ES-I3 (cell line): ENCODE results near the gene P2RY4.
"Not testable (repeated sequence)": the region's sequence is repeated elsewhere in the genome, so short reads cannot be mapped to it uniquely, and the experiment has no call there.

Source experiments
- H3K36me3 ChIP-seq: 2 replicates; pipeline ENCODE4 v1.6.1; 2013; ENCODE audit warnings: mild to moderate bottlenecking, low read length, control low read depth, moderate library complexity; ENCODE audit not compliant: insufficient read depth
- H3K4me1 ChIP-seq: 2 replicates; pipeline ENCODE4 v1.6.1; 2013; ENCODE audit warnings: mild to moderate bottlenecking, control low read depth, low read length; ENCODE audit not compliant: insufficient read depth
- H3K9ac ChIP-seq: 2 replicates; pipeline ENCODE4 v1.6.1; 2013; ENCODE audit warnings: low read depth, mild to moderate bottlenecking, low read length, moderate library complexity
- H3K9me3 ChIP-seq: 2 replicates; pipeline ENCODE4 v1.6.1; 2013; ENCODE audit warnings: mild to moderate bottlenecking, low read length, moderate library complexity; ENCODE audit not compliant: control insufficient read depth, insufficient read depth

P2RY4 gene

DNA sequence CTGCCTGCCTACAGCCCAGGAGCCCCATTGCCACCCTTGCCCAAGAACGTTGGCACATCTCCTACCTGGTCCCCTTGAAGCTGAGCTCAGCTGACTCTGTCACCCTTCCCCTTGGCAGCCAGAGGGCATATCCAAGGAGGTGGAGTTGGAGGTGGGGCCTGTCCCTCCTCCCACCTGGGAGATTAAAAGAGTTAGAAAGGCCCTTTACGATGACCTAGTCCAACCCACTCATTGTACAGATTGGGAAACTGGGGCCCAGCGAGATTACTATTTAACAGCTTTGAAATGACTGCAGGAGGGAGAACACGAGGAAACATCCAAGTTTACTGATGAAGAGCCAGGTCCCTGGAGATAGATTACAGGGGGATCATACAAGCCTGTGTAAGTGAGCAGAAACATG is at the start of gene P2RY4:
Gene P2RY4 (minus strand): TSS at position 101 of the 400 bp plus-strand sequence. CDS start 580 bp downstream, outside the sequence.
- Histone ChIP-seq H3K36me3 (no peaks in the 10 kb centered on the region), H3K9ac (no peak within 1 kb of the TSS), H3K9me3 (no peaks in the 10 kb centered on the region), H3K4me1 (no peaks in the 10 kb centered on the region; the same call in 1 of the 2 replicates)

DNA sequence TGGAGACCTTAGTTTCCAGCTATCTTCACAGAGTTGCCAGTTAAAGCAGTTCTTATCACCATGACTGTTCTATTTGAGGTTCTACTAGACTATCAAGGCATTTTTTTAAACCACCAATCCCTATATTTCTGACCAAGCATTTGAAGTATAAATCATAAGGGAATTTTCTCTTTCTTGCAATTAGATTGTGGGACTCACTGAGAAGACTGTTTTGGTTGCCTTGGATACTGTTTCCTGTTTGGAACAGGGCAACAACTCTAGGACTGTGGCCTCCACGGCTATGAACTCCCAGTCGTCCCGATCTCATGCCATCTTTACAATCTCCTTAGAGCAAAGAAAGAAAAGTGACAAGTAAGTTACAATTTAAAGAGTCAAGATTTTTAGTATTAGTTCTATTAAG is 41.7 kb upstream of the P2RY4 start:
- H3K9me3 ChIP-seq, result no peaks in the 10 kb centered on the region
- H3K36me3 ChIP-seq, result no peaks in the 10 kb centered on the region
- no peak overlapping the region for H3K9ac ChIP-seq
- H3K4me1 ChIP-seq, result no peaks in the 10 kb centered on the region

DNA sequence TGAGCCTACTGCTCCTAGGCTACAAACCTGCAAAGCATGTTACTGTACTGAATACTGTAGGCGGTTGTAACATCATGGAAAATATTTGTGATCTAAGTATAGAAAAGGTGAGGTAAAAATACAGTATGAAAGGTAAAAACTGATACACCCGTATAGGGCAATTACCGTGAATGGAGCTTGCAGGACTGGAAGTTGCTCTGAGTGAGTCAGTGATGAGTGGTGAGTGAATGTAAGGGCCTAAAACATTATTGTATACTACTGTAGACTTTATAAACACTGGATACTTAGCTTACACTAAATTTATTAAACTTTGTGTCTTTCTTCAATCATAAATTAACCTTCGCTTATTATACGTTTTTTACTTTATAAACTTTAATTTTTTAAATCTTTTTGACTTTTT is 33.6 kb upstream of the P2RY4 start:
- Histone ChIP-seq H3K36me3 (peaks cover 3% of the 10 kb centered on the region; the same call in 1 of the 2 replicates), H3K9me3 (no peaks in the 10 kb centered on the region), H3K9ac (no peak overlapping the region), H3K4me1 (no peaks in the 10 kb centered on the region)

DNA sequence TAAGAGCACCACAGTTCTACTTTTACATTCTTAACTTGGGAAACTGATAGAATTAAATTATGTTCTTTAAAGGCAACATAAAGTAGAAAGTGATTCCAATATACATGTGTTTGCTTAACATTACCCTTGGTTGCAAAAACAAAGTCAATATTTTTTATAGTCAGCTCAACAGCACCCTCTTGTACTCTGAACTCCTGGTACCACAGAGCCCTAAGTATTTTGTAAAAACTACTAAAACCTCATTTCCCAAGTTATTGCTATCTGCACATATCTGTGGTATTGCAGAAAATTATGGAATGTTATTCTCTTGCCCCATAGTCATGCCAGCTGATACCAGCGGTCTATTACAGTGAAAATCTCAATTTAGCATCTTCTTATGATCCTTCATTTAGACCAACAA is 32.8 kb upstream of the P2RY4 start:
- no peak overlapping the region for H3K9ac ChIP-seq
- H3K36me3 ChIP-seq, result peaks cover 3% of the 10 kb centered on the region; the same call in 1 of the 2 replicates
- H3K9me3 ChIP-seq, result no peaks in the 10 kb centered on the region
- H3K4me1 ChIP-seq, result no peaks in the 10 kb centered on the region

DNA sequence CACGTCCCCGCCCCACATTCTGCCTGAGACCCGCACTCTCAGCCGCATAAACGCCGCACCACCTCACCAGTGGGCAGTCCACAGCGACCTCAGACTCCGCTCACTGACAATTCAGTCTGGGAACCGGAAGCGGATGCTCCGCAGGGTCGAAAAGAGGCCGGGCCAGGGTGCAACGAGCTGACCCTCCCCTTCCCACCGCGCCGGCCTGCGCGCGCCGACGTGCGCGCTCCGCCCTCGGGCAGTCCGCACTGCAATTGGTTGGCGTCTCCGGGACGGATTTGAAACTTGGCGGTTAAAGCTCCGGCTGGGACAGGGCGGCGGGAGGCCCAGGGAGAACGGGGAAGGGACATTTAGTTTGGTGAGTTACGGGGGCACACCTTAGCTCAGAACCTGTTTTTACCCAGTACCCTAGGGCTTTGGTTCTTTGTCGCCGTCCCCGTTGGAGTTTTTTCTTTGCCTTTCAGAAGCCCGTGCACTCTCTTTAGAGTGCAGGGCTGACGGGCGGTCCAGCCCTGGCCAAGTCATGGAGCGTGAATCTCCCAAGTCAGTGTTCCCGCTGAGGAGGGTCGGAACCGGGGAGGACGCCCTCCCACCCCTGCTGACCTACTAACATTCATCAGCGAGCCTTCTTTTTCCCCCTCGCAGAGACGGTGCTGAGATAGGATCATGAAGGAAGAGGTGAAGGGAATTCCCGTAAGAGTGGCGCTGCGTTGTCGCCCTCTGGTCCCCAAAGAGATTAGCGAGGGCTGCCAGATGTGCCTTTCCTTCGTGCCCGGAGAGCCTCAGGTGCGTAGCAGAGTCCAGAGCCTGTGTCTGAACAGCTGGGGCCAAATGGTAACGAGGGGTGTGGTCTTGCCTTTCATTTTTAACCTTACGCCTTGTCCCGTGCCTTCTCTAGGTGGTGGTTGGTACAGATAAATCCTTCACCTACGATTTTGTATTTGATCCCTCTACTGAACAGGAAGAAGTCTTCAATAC is 30.1 kb upstream of the P2RY4 start, which contains the start of the genes KIF4A and PDZD11:
Gene KIF4A (plus strand): TSS at position 312 of the 978 bp plus-strand sequence. CDS start 355 bp downstream, at position 667.
Gene PDZD11 (minus strand): TSS at position 135 of the 978 bp plus-strand sequence. CDS start 586 bp downstream, outside the sequence.
- no peaks in the 10 kb centered on the region for H3K9me3 ChIP-seq
- H3K36me3 ChIP-seq, result peaks cover 9% of the 10 kb centered on the region; the same call in 1 of the 2 replicates
- H3K4me1 ChIP-seq, result no peaks in the 10 kb centered on the region
- peak within 1 kb of the TSS; percentile 68 for H3K9ac ChIP-seq

DNA sequence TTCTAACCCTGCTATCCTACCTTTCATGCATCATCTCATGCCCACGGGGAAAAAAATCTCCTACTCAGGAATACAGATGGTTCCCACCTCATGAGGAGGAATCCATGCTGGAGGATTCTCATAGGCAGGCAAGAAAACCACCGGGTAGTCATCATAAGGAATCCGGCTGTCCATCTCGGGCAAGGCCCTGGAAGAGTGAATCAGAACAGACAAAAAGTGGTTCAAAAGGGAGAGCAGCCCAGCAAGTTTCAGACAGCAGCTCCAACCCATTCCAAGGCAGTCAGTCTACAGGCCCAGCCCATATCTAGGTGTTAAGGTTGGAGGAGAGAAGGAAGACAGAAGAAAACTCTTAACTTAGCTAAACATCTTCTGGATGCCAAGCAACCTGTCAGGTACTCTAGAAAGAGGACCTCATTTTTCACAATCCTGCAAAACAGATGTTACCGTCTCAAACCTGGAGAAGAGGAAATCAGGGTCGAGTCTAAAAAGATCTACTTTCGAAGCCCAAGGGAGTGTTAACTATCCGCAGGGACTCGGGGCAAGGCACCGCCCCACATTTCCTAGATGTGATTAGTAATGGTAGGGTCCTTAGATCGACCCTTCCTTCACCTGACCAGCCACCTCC is 29.3 kb upstream of the P2RY4 start:
- Histone ChIP-seq H3K9me3 (no peaks in the 10 kb centered on the region), H3K36me3 (peaks cover 9% of the 10 kb centered on the region; the same call in 1 of the 2 replicates), H3K4me1 (no peaks in the 10 kb centered on the region), H3K9ac (peak overlapping the region; percentile 68)

DNA sequence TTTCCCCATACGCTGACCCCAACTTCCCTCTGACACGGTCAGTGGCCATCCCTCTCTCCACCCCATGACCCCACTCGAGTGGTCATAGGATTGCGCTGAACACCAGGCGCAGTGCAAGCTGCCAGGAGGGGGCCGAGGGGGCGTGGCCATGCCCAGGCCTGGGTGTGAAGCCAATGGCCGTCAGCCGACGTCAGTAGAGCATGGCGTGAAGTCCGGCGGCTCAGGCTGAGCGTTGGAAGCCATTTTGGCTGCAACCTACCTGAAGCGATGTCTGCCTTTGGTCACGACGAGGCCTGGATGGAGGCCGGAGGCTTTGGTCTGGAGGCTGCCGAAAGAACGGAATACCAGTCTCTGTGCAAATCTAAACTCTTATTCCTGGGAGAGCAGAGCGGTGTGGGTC is 21.9 kb upstream of the P2RY4 start, which contains the start of gene RAB41:
Gene RAB41 (plus strand): TSS at position 222 of the 400 bp plus-strand sequence. CDS start 46 bp downstream, at position 268.
- 0 out of 2 replicates have a peak, but pooled peaks cover 3% of the 10 kb centered on the region for H3K36me3 ChIP-seq
- H3K4me1 ChIP-seq, result no peaks in the 10 kb centered on the region
- H3K9me3 ChIP-seq, result no peaks in the 10 kb centered on the region
- H3K9ac ChIP-seq, result no peak within 1 kb of the TSS

DNA sequence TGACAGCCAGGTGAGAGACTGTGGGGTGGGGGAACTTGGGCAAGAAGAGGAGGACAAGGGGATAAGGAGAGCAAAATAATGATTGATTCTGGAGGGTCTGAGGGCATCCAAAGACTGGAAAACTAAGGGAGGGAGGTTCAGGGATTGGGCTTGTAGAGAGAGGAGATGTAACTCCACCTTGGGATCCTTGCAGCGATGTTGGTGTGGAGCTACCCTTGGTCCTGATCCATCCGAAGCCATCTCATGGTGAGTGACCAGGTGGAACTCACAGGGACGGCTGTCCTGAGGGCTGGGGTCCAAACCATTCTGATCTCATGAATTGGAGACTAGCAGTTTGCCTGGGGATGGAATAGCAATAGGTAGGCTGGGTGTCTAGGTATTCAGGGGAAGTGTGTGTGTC is 20.6 kb upstream of the P2RY4 start:
- no peaks in the 10 kb centered on the region for H3K9me3 ChIP-seq

DNA sequence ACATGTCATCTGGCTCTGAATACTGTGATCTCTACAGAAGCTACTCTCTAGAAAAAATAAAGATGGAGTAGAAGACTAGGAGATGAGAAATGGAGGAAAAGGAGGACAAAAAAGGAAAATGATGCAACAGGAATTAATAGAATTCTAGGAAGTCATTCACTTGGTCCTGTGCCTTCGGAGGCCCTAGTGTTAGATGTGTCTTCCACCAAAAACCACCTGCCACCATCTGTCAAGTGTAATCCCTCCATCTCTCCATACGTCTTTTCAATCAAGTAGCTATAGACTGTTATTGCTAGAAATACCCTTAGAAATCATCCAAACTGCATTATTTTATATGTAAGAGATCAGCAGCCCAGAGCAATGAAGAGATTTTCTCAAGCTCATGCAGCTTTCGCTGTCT is 19.1 kb upstream of the P2RY4 start:
- no peak overlapping the region for H3K9ac ChIP-seq
- H3K9me3 ChIP-seq, result no peaks in the 10 kb centered on the region
- no peaks in the 10 kb centered on the region for H3K36me3 ChIP-seq
- no peaks in the 10 kb centered on the region for H3K4me1 ChIP-seq

More for the DNA sequence above, 20.6 kb upstream of the P2RY4 start:
- Histone ChIP-seq H3K36me3 (no peaks in the 10 kb centered on the region), H3K9ac (no peak overlapping the region), H3K4me1 (no peaks in the 10 kb centered on the region)

DNA sequence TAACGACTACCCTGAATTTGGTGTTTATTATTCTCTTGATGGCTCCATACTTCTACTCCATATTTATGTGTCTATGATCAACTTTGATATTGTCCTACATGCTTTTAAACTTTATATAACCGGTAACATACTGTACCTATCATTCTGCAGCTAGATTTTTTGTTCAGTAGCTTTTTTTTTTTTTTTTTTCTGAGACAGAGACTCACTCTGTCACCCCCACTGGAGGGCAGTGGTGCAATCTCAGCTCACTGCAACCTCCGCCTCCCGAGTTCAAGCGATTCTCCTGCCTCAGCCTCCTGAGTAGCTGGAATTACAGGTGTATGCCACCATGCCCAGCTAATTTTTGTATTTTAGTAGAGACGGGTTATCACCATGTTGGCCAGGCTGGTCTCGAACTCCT is 14.0 kb upstream of the P2RY4 start:
- H3K4me1 ChIP-seq, H3K9me3 ChIP-seq, H3K9ac ChIP-seq, H3K36me3 ChIP-seq: not testable (repeated sequence)

DNA sequence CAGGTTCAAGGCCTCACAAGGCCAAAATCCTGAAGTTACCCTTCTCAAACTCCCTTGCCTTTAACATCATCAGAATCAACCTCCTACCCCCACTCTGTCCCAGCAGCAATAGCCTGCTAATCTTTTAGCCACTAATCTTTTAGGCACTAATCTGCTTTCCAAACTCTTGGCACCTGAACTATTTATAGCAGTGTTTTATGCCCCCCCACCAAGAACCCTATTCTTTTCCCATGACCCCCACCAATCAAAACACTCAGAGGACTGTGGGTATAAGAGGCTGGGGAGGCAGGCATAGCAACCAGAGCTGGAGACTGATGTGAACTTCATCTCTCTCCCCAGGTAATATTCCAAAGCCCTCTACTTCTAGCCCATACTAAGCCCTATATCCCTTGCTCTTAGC is 8.0 kb upstream of the P2RY4 start, which contains the start of gene ARR3:
Gene ARR3 (plus strand): TSS at position 301 of the 400 bp plus-strand sequence. CDS start 1,052 bp downstream, outside the sequence.
- Histone ChIP-seq H3K9me3 (no peaks in the 10 kb centered on the region), H3K36me3 (no peaks in the 10 kb centered on the region), H3K4me1 (no peaks in the 10 kb centered on the region), H3K9ac (no peak within 1 kb of the TSS)

DNA sequence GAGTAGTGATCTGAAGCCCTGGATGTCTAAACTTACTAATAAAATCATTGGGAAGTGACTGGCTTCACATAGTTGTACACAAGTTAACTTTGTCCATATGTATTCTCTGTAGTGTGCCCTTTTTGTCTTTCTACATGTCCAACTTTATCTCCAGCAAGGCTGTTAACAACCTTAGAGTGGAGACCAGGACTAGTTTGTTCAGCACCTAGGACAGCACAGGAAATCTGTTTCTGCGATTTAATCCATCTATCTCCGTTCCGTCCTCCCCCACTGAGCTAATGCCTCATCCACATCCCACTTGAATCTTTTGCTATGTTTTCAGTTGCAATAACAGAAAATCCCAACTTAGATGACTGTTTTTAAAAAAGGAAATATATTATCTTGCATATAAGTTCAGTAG is 4.8 kb upstream of the P2RY4 start:
- Histone ChIP-seq H3K9me3 (no peaks in the 10 kb centered on the region), H3K4me1 (no peaks in the 10 kb centered on the region; the same call in 1 of the 2 replicates), H3K9ac (no peak overlapping the region), H3K36me3 (no peaks in the 10 kb centered on the region)

DNA sequence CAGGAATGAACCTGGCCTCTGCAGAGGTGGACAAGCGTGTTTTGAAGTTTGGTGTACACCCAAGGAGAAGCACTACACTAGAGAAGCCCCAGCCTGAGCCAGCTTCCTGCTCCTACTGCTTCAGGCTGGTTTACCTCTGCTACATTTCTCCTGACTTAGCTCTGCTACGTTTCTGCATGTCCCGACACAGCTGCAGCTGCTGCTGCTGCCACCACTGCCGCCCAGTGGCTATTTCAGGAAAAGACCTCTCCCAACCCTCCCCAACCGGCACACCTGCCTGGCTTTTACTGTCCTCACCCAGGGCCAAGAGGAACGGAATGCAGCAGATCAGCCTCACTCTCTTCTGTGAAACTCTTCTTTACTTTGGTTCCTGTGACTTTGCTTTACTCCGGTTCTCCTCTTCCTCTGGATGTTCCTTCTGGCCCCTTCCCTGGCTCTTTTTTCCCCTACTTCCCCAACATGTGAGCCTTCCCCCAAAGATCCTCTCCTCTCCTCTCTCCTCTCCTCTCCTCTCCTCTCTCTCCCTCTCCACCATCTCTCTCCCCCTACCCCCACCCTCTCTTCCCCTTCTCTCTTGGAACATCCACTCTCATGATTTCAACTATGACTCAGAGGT is 3.1 kb upstream of the P2RY4 start:
- H3K36me3 ChIP-seq, result no peaks in the 10 kb centered on the region
- no peaks in the 10 kb centered on the region; the same call in 1 of the 2 replicates for H3K4me1 ChIP-seq
- no peak overlapping the region for H3K9ac ChIP-seq
- no peaks in the 10 kb centered on the region for H3K9me3 ChIP-seq
